Measurements from ENCODE around the gene STAT4. TPM values are rescaled to one million over a fixed set of nuclear protein-coding genes. Genes with fewer than 3 reads are reported as not detected.

The STAT4 gene
- total RNA-seq, 1 donor from 2014 or later = 8.0 TPM

DNA sequence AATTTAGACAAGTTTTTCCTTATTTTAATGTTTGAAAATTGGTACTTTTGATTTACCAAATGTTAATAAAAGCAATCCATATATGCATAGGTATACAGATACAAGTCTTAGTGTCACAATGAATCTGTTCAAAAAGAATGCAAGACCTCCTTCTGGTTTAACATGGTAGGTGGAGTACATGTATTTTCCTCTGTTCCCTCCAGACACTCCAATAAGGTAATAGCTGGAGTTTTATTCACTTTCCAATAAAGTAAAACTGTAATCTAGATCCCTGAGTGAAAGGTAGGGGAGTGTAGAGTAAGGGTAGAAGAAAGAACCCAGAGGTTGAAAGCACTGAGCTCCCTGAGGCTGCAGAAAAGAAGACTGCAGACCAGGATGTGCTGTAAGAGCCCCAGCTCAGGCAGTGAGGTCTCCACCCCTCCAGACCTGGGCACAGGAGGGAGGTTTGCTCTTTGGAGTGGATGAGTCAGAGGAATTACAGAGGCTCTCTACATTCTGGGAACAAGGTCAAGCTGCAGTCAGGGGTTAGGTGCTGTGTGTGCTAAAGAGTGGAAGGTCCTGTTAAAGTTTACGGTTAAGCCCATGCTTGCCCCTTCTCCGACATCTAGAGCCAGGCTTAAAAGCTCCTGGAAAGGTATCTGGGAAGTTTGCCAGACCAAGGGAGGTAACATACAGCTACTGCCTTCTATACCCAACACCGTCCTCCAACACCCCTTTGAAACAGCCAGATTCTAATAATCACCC lies 109.2 kb downstream of the STAT4 start:
- intact Hi-C loops (cut with DNase I) = no loop called here
- ATAC-seq = peak; percentile 99
- Histone ChIP-seq H3K27me3 (no peaks in the 10 kb centered on the region), H3K36me3 (no peaks in the 10 kb centered on the region), H3K4me3 (no peak overlapping the region), H3K9me3 (no peaks in the 10 kb centered on the region), H3K27ac (peak overlapping the region; percentile 26), H3K4me1 (peaks cover 5% of the 10 kb centered on the region)
- TF ChIP-seq, protein P1, sequence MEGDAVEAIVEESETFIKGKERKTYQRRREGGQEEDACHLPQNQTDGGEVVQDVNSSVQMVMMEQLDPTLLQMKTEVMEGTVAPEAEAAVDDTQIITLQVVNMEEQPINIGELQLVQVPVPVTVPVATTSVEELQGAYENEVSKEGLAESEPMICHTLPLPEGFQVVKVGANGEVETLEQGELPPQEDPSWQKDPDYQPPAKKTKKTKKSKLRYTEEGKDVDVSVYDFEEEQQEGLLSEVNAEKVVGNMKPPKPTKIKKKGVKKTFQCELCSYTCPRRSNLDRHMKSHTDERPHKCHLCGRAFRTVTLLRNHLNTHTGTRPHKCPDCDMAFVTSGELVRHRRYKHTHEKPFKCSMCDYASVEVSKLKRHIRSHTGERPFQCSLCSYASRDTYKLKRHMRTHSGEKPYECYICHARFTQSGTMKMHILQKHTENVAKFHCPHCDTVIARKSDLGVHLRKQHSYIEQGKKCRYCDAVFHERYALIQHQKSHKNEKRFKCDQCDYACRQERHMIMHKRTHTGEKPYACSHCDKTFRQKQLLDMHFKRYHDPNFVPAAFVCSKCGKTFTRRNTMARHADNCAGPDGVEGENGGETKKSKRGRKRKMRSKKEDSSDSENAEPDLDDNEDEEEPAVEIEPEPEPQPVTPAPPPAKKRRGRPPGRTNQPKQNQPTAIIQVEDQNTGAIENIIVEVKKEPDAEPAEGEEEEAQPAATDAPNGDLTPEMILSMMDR (IDR thresholded peaks at IDR 0.05) = no peak
- peak; percentile 73 for DNase-seq

- H3K27ac ChIP-seq = no peak overlapping the region
- H3K36me3 ChIP-seq = no peaks in the 10 kb centered on the region
- TF ChIP-seq, protein P1 (IDR thresholded peaks at IDR 0.05) = no peak
- no peak for ATAC-seq
- H3K4me3 ChIP-seq = no peak overlapping the region
- intact Hi-C loops (cut with DNase I) = no loop called here
- H3K4me1 ChIP-seq = peaks cover 5% of the 10 kb centered on the region
- no peaks in the 10 kb centered on the region for H3K9me3 ChIP-seq
- H3K27me3 ChIP-seq = no peaks in the 10 kb centered on the region
- no peak for DNase-seq
Measured at GRCh38 chr2:191039616-191040015, 111.2 kb downstream of the STAT4 start.

- H3K27ac ChIP-seq = no peak overlapping the region
- TF ChIP-seq, protein P1 (IDR thresholded peaks at IDR 0.05) = no peak
- H3K4me1 ChIP-seq = peaks cover 5% of the 10 kb centered on the region
- DNase-seq = no peak
- no peaks in the 10 kb centered on the region for H3K36me3 ChIP-seq
- intact Hi-C loops (cut with DNase I) = no loop called here
- H3K27me3 ChIP-seq = no peaks in the 10 kb centered on the region
- no peak for ATAC-seq
- H3K9me3 ChIP-seq = no peaks in the 10 kb centered on the region
- no peak overlapping the region for H3K4me3 ChIP-seq
Measured at GRCh38 chr2:191038741-191039140, 112.1 kb downstream of the STAT4 start.

GRCh38 chr2:191038241-191038725 lies 112.5 kb downstream of the STAT4 start:
- ATAC-seq = no peak
- Histone ChIP-seq H3K4me1 (peaks cover 8% of the 10 kb centered on the region), H3K36me3 (no peaks in the 10 kb centered on the region)

GRCh38 chr2:191037351-191037750 lies 113.4 kb downstream of the STAT4 start:
- no peak for ATAC-seq
- peaks cover 10% of the 10 kb centered on the region for H3K4me1 ChIP-seq
- no peak overlapping the region for H3K27ac ChIP-seq
- TF ChIP-seq, protein P1 (IDR thresholded peaks at IDR 0.05) = no peak
- H3K36me3 ChIP-seq = no peaks in the 10 kb centered on the region
- H3K27me3 ChIP-seq = no peaks in the 10 kb centered on the region
- no peaks in the 10 kb centered on the region for H3K9me3 ChIP-seq
- intact Hi-C loops (cut with DNase I) = no loop called here
- no peak overlapping the region for H3K4me3 ChIP-seq
- DNase-seq = no peak

More at GRCh38 chr2:191038241-191038725, 112.5 kb downstream of the STAT4 start:
- TF ChIP-seq, protein P1 (IDR thresholded peaks at IDR 0.05) = no peak
- Histone ChIP-seq H3K27ac (no peak overlapping the region), H3K4me3 (no peak overlapping the region), H3K27me3 (no peaks in the 10 kb centered on the region), H3K9me3 (no peaks in the 10 kb centered on the region)
- no peak for DNase-seq
- intact Hi-C loops (cut with DNase I) = no loop called here
